GM12878 (cell line): Measurements from ENCODE around the gene DLG2. TPM values are rescaled to one million over a fixed set of nuclear protein-coding genes. Genes with fewer than 3 reads are reported as not detected.

Source experiments
- ATAC-seq: fragments of 200-7000 bp; cut with Tn5 transposase; 3 replicates; pipeline ENCODE4 v1.9.1; 2020; ENCODE audit warnings: mild to moderate bottlenecking, moderate library complexity
- BruUV-seq: library from RNA; stranded (reverse); fragments of 400-500 nt; replicated peaks from 2 replicates; lab custom pipeline; 2021; lab: Mats Ljungman, UMichigan
- CTCF ChIA-PET: fragments of 300-600 bp; sonication (Branson Sonifier 250); formaldehyde crosslinking; extraction: SDS; loops from one replicate; lab custom pipeline; 2021; ENCODE audit warnings: inconsistent platforms; lab: Yijun Ruan, JAX
- POLR2A ChIA-PET: fragments of 350-600 bp; formaldehyde crosslinking; extraction: SDS; loops from one replicate; lab custom pipeline; 2021; ENCODE audit warnings: inconsistent platforms; lab: Charles Lee
- RAD21 ChIA-PET: fragments of 300-600 bp; sonication (Branson Sonifier 250); formaldehyde crosslinking; loops from one replicate; lab custom pipeline; 2023; ENCODE audit warnings: antibody characterized with exemption; ENCODE audit not compliant: unreplicated experiment; lab: Charles Lee
- SMC1A ChIA-PET: fragments of 300-600 bp; sonication (Branson Sonifier 250); formaldehyde crosslinking; loops from one replicate; lab custom pipeline; 2023; ENCODE audit not compliant: unreplicated experiment, uncharacterized antibody; lab: Charles Lee
- DNase-seq: peaks from one replicate; pipeline ENCODE4 v3.0.0-alpha.2; 2011; ENCODE audit warnings: low read depth, low spot score
- FAIRE-seq: peaks from 3 replicates; lab custom pipeline; 2011; peaks lifted over from hg19 to GRCh38; lab: Jason Lieb, UNC
- H2AFZ ChIP-seq: 2 replicates; pipeline ENCODE4 v1.6.0; 2011; ENCODE audit warnings: low read depth, low read length, control low read depth; ENCODE audit not compliant: control insufficient read depth
- H3K27ac ChIP-seq: 2 replicates; pipeline ENCODE4 v1.5.1; 2011; ENCODE audit warnings: control low read depth; ENCODE audit not compliant: control insufficient read depth, insufficient read depth
- H3K27me3 ChIP-seq, 2 experiments: replicated peaks in 1 of 2; 2 replicates each; pipeline versions ENCODE4 v1.6.0 to v1.6.1; 2011; ENCODE audit warnings: low read length in 1 of 2; ENCODE audit not compliant: control insufficient read depth in 2 of 2, insufficient read depth in 2 of 2
- H3K36me3 ChIP-seq, 2 experiments: 2 replicates each; pipeline ENCODE4 v1.5.1; 2011; ENCODE audit warnings: low read length in 1 of 2; ENCODE audit not compliant: control insufficient read depth in 2 of 2, insufficient read depth in 2 of 2
- H3K4me1 ChIP-seq: 2 replicates; pipeline ENCODE4 v1.6.1; 2011; ENCODE audit warnings: mild to moderate bottlenecking, low read length, moderate library complexity, mixed read lengths; ENCODE audit not compliant: control insufficient read depth, insufficient read depth
- H3K4me2 ChIP-seq: 2 replicates; pipeline ENCODE4 v1.6.0; 2011; ENCODE audit warnings: control low read depth; ENCODE audit not compliant: control insufficient read depth, insufficient read depth
- H3K4me3 ChIP-seq: fragments of 200-600 bp; sonication (generic); 2 replicates; pipeline ENCODE4 v1.5.1; 2016
- H3K79me2 ChIP-seq: 2 replicates; pipeline ENCODE4 v1.6.0; 2011; ENCODE audit warnings: low read length; ENCODE audit not compliant: control insufficient read depth, insufficient read depth
- H3K9ac ChIP-seq: 2 replicates; pipeline ENCODE4 v1.8.0; 2011; ENCODE audit warnings: low read length, control low read depth, mixed read lengths; ENCODE audit not compliant: control insufficient read depth, insufficient read depth
- H3K9me3 ChIP-seq: replicated peaks from 3 replicates; pipeline ENCODE4 v1.5.1; 2011; ENCODE audit warnings: mild to moderate bottlenecking, low read length; ENCODE audit not compliant: control insufficient read depth, insufficient read depth
- H4K20me1 ChIP-seq: 2 replicates; pipeline ENCODE4 v1.6.0; 2011; ENCODE audit not compliant: control insufficient read depth, insufficient read depth
- BCLAF1 ChIP-seq: fragments of 450-650 bp; IDR thresholded peaks from 2 replicates; pipeline ENCODE4 v1.6.1; 2017; ENCODE audit warnings: antibody characterized with exemption, mild to moderate bottlenecking, moderate library complexity
- CBX3 ChIP-seq: fragments of 200-600 bp; sonication (generic); IDR thresholded peaks from 2 replicates; pipeline ENCODE4 v1.6.1; 2016; ENCODE audit warnings: low read depth, borderline replicate concordance
- LARP7 ChIP-seq: fragments of 450-650 bp; IDR thresholded peaks from 2 replicates; pipeline ENCODE4 v1.6.1; 2017; ENCODE audit warnings: mild to moderate bottlenecking
- PAX5 ChIP-seq: IDR thresholded peaks from 2 replicates; pipeline ENCODE4 v1.6.1; 2011; ENCODE audit warnings: low read depth, low read length, borderline replicate concordance
- ZNF274 ChIP-seq: IDR thresholded peaks from one replicate; pipeline ENCODE4 v1.8.0; 2011; ENCODE audit not compliant: insufficient read length, insufficient read depth
- WGBS: methylation state at CpG from one replicate; pipeline ENCODE4 v1.1.6; 2016; ENCODE audit warnings: low lambda C conversion rate; ENCODE audit not compliant: insufficient replicate concordance, insufficient coverage; ENCODE audit errors: missing lambda C conversion rate; 5-methylcytosine and 5-hydroxymethylcytosine counted together
- in situ Hi-C: fragments of 300-500 bp; cut with MboI; formaldehyde crosslinking; loops from 9 replicates; pipeline ENCODE4 v1.14.3; 2018; ENCODE audit warnings: mixed read lengths
- intact Hi-C: fragments of 100-400 bp; cut with micrococcal nuclease; formaldehyde crosslinking; loops from one replicate; pipeline ENCODE4 v1.14.2; 2022; ENCODE audit not compliant: unreplicated experiment
- polyA plus RNA-seq, 11 experiments: library from polyadenylated mRNA; depleted of rRNA in 4 of 11; unstranded in 6 of 11; stranded (reverse) in 5 of 11; fragments of >200 nt; fragmentation: Nextera tagmentation in 4 of 11; fragmentation: Illumina TruSeq in 1 of 11; extraction: Ambion mirVana in 4 of 11; extraction: Trizol in 1 of 11; gene quantifications; 1 replicate in 1 of 11; 2 replicates in 10 of 11; pipeline versions ENCODE4 v1.2.1 to v1.2.3, GENCODE V29; 2011 to 2016; ENCODE audit warnings: inconsistent platforms in 2 of 11, missing spikeins in 2 of 11, low read depth in 1 of 11
- total RNA-seq, 4 experiments: library from RNA; depleted of rRNA in 3 of 4; stranded (reverse); fragments of >200 nt in 3 of 4; fragmentation: Illumina TruSeq in 1 of 4; extraction: Trizol in 1 of 4; gene quantifications; 2 replicates each; pipeline versions ENCODE4 v1.2.1 to v1.2.3, GENCODE V29; 2013 to 2021
- TF ChIP-seq, protein P1 (sequence below): fragments of 450-650 bp; IDR thresholded peaks from 2 replicates; pipeline ENCODE4 v1.6.1; 2016; ENCODE audit warnings: mild to moderate bottlenecking, moderate library complexity, borderline replicate concordance
- TF ChIP-seq, protein P2 (sequence below): fragments of 450-650 bp; conservative IDR thresholded peaks from 2 replicates; pipeline ENCODE4 v1.6.1; 2017; ENCODE audit warnings: mild to moderate bottlenecking, moderate library complexity
- TF ChIP-seq, protein P3 (sequence below): fragments of 150-350 bp; IDR thresholded peaks from 2 replicates; pipeline ENCODE4 v1.6.1; 2014; ENCODE audit warnings: mild to moderate bottlenecking, low read depth, low read length

Gene DLG2
- total and polyA plus RNA-seq, 10 of the 15 experiments (the other 5 are each of a cell fraction or from before 2014, with no cell fraction given) = 0.09 to 0.98 (median 0.35) TPM

GRCh38 chr11:83483808-83484207 is 2143.3 kb downstream of the DLG2 start:
- H3K79me2 ChIP-seq = no peaks in the 10 kb centered on the region
- RAD21 ChIA-PET = no interaction called here
- 39% methylated on average over 6 of the region's 6 CpGs for WGBS
- H3K27me3 ChIP-seq = no peaks in the 10 kb centered on the region
- CTCF ChIA-PET = interaction anchor here (1.3 kb wide), 1 partner anchor 62 kb away, joined by 3 read pairs; no protein-coding TSS in a partner anchor
- TF ChIP-seq, protein P1, sequence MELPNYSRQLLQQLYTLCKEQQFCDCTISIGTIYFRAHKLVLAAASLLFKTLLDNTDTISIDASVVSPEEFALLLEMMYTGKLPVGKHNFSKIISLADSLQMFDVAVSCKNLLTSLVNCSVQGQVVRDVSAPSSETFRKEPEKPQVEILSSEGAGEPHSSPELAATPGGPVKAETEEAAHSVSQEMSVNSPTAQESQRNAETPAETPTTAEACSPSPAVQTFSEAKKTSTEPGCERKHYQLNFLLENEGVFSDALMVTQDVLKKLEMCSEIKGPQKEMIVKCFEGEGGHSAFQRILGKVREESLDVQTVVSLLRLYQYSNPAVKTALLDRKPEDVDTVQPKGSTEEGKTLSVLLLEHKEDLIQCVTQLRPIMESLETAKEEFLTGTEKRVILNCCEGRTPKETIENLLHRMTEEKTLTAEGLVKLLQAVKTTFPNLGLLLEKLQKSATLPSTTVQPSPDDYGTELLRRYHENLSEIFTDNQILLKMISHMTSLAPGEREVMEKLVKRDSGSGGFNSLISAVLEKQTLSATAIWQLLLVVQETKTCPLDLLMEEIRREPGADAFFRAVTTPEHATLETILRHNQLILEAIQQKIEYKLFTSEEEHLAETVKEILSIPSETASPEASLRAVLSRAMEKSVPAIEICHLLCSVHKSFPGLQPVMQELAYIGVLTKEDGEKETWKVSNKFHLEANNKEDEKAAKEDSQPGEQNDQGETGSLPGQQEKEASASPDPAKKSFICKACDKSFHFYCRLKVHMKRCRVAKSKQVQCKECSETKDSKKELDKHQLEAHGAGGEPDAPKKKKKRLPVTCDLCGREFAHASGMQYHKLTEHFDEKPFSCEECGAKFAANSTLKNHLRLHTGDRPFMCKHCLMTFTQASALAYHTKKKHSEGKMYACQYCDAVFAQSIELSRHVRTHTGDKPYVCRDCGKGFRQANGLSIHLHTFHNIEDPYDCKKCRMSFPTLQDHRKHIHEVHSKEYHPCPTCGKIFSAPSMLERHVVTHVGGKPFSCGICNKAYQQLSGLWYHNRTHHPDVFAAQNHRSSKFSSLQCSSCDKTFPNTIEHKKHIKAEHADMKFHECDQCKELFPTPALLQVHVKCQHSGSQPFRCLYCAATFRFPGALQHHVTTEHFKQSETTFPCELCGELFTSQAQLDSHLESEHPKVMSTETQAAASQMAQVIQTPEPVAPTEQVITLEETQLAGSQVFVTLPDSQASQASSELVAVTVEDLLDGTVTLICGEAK = no peak
- TF ChIP-seq, protein P2, sequence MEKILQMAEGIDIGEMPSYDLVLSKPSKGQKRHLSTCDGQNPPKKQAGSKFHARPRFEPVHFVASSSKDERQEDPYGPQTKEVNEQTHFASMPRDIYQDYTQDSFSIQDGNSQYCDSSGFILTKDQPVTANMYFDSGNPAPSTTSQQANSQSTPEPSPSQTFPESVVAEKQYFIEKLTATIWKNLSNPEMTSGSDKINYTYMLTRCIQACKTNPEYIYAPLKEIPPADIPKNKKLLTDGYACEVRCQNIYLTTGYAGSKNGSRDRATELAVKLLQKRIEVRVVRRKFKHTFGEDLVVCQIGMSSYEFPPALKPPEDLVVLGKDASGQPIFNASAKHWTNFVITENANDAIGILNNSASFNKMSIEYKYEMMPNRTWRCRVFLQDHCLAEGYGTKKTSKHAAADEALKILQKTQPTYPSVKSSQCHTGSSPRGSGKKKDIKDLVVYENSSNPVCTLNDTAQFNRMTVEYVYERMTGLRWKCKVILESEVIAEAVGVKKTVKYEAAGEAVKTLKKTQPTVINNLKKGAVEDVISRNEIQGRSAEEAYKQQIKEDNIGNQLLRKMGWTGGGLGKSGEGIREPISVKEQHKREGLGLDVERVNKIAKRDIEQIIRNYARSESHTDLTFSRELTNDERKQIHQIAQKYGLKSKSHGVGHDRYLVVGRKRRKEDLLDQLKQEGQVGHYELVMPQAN = no peak
- TF ChIP-seq BCLAF1 = no peak
- no peak for TF ChIP-seq LARP7
- TF ChIP-seq CBX3 = no peak
- no peak for TF ChIP-seq PAX5
- no peak for TF ChIP-seq ZNF274
- TF ChIP-seq, protein P3, sequence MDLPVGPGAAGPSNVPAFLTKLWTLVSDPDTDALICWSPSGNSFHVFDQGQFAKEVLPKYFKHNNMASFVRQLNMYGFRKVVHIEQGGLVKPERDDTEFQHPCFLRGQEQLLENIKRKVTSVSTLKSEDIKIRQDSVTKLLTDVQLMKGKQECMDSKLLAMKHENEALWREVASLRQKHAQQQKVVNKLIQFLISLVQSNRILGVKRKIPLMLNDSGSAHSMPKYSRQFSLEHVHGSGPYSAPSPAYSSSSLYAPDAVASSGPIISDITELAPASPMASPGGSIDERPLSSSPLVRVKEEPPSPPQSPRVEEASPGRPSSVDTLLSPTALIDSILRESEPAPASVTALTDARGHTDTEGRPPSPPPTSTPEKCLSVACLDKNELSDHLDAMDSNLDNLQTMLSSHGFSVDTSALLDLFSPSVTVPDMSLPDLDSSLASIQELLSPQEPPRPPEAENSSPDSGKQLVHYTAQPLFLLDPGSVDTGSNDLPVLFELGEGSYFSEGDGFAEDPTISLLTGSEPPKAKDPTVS = no peak
- TF ChIP-seq, all 136 proteins: peak for 0
- Histone ChIP-seq H3K4me3 (no peak overlapping the region), H3K27ac (no peak overlapping the region), H2AFZ (no peak overlapping the region), H3K36me3 (no peaks in the 10 kb centered on the region), H3K9me3 (no peaks in the 10 kb centered on the region), H4K20me1 (no peaks in the 10 kb centered on the region), H3K4me2 (no peak overlapping the region), H3K9ac (no peak overlapping the region), H3K4me1 (no peaks in the 10 kb centered on the region)
- intact Hi-C loops (no loop called here), in situ Hi-C loops (no loop called here)
- no TSS peak for BruUV-seq
- ChIA-PET POLR2A (no interaction called here), SMC1A (no interaction called here)
- DNase-seq (no peak), ATAC-seq (no peak), FAIRE-seq (no peak)
